HPDE6-E6E7 (cell line): Measurements from ENCODE around the gene RPL27A.
A peak's percentile ranks its signal among the peaks of the same experiment; 100 is the strongest.

Experiments used
- DNase-seq: peaks from one replicate; pipeline ENCODE4 v3.0.0; 2011; ENCODE audit warnings: missing footprints; ENCODE audit errors: extremely low spot score

Gene RPL27A

GRCh38 chr11:8674859-8675258, 7.7 kb upstream of the RPL27A start:
- DNase-seq = no peak

GRCh38 chr11:8676458-8676857, 6.1 kb upstream of the RPL27A start:
- DNase-seq = no peak

DNA sequence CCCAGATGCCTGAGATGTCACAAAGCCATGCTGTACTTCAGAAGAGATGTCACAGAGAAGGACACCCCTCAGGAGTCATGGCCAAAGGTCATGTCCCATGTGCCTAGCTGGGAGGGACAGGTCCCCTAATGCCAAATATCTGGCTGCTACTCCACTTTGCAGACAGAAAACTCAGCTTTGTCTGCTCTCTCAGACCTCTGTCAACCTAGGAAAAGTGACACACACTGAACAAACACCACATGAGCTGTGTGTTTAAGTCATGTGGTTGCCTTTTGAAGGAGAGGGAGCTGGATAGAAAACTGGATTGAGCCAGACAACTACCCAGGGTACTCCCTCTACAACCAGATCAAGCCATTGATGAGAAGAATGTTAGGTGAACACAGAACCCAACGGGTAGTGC, 3.6 kb upstream of the RPL27A start:
- no peak for DNase-seq

GRCh38 chr11:8681837-8682302, 722 bp upstream of the RPL27A start:
- DNase-seq = no peak

- DNase-seq = no peak
Observed at GRCh38 chr11:8683115-8683807, 669 bp downstream of the RPL27A start.

- no peak for DNase-seq
Observed at GRCh38 chr11:8684600-8685290, 2.2 kb downstream of the RPL27A start.

GRCh38 chr11:8685306-8685705, 2.7 kb downstream of the RPL27A start:
- no peak for DNase-seq

- no peak for DNase-seq
Observed at GRCh38 chr11:8685820-8686219, 3.2 kb downstream of the RPL27A start.

GRCh38 chr11:8686325-8686724, 3.7 kb downstream of the RPL27A start:
- no peak for DNase-seq

- DNase-seq = peak; percentile 85
Observed at GRCh38 chr11:8688414-8689362, 6.1 kb downstream of the RPL27A start.

GRCh38 chr11:8689726-8690255, 7.2 kb downstream of the RPL27A start:
- DNase-seq = no peak

GRCh38 chr11:8690374-8691342, 8.1 kb downstream of the RPL27A start:
- DNase-seq = no peak

DNA sequence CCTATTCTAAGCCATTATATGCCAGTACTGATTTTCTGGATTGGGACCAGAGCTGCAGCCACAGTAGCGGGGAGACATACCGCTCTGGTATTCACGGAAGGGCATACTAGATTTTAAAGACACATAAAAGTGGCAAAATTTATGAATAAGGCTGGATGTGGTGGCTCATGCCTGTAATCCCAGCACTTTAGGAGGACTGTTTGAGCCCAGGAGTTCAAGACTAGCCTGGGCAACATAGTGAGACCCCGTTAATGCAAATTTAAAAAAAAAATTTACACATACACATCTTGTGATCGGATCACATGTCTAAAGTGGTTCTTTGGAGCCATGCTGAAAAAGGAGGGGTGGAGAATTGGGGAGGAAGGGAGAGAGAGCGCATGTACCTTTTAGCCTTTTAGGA, 9.0 kb downstream of the RPL27A start:
- no peak for DNase-seq

DNA sequence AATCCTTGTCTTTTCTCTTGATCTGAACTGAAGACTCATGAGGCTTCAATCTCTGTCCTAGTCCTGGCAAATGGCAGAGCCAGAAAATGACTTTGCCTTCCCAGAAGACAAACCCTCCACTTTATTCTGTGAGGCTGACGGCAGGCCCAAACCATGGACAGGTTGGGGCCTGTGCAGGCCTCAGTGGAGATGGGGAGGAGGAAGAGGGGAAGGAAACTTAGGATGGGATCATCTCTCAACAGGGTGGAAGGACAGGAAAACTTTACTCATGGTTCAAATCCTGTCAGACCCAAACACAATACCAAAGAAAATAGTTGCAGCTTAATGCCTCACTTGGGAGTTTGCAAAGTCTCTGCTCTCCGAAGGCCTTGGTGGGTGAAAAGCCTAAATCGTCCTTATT, 9.8 kb downstream of the RPL27A start:
- no peak for DNase-seq

DNA sequence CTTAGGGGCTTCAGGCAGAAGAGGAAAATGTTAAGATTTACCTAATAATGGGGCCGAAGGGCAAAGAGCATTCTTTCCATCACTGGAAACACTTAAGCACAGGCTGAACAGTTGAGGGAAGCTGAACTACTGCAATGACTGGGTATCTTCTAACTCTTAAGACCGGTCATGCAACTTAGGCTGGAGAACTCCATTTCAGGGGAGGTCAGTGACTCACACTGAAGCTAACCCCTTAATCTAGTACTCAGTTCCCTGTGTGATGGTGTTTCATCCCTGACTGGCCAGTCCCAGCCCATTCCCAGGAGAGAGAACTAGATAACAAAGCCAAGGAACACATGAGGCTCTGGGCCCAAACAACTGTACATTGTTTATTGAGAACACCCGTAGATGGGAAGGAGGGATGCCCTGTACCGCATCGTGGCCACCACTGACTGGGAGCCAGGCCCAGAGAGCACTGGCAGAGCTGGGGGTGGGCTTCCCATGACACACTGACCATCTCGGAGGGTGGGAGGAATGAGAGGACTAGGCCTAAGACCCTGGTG, 10.5 kb downstream of the RPL27A start:
- no peak for DNase-seq

DNA sequence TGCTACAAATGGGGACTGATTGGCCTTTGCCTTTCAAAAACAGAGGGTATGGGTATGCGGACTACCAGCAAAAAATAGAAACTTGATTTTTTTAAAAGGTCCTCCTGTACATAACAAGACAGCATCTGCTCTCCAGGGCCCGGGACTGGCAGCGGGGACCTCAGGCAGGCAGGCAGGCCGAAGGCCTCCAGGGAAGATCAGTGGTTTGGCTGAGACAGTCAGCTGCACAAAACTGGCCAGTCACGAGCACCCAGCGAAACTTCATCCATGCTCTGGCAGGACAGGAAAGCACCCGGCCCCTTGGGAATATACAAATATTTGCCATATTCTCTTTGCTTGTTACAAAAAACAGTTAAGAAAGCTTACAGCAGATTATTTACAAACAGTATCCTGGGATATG, 11.0 kb downstream of the RPL27A start:
- DNase-seq = no peak

GRCh38 chr11:8694137-8694536, 11.5 kb downstream of the RPL27A start:
- no peak for DNase-seq

- no peak for DNase-seq
Observed at GRCh38 chr11:8697054-8697453, 14.5 kb downstream of the RPL27A start.

DNA sequence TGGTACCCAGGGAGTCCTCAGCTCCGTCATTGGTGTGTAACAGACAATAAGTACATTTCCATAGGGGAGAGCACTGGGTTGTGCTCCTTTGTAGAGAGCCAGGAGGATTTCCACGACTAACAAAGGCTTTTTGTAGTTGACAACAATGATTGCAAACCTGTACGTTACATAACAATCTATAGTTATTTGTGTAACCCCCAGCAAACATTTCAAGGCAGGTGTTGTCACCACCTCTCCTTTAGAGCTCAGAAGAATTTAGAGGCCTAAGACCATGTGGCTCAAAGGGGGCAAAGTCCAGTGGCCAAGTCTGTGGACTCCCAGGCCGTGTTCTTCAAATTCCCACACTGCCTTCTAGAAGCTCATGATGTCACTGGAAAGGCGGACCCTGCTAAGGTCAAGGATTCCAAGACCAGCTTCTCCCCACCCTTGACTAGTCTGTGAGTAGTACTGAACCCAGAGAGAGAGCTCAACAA, 15.8 kb downstream of the RPL27A start:
- no peak for DNase-seq

GRCh38 chr11:8698917-8699441, 16.4 kb downstream of the RPL27A start:
- DNase-seq = no peak
